HTERT RPE-1 (cell line): ENCODE data around the gene PHLDB1.
"Not testable (repeated sequence)": the region's sequence is repeated elsewhere in the genome, so short reads cannot be mapped to it uniquely, and the experiment has no call there.

Experiments used
- in situ Hi-C: fragments of 300-500 bp; cut with MboI; formaldehyde crosslinking; loops from 4 replicates; pipeline ENCODE4 v1.14.3; 2020; ENCODE audit warnings: low sequenced_read_pairs

PHLDB1 gene

GRCh38 chr11:118607401-118608359 lies at the start of gene PHLDB1:
TSS of gene PHLDB1 (plus strand) at chr11:118607615. CDS start at chr11:118613837, 6,222 bp downstream.
- in situ Hi-C loops: no loop called here

GRCh38 chr11:118560806-118561205 lies 46.6 kb upstream of the PHLDB1 start:
- in situ Hi-C loops: no loop called here

- in situ Hi-C loops: no loop called here
These were observed 42.4 kb upstream of the PHLDB1 start for GRCh38 chr11:118565051-118565450.

GRCh38 chr11:118569670-118570069 lies 37.7 kb upstream of the PHLDB1 start:
- in situ Hi-C loops: no loop called here

- in situ Hi-C loops: no loop called here
These were observed 36.6 kb upstream of the PHLDB1 start for GRCh38 chr11:118570787-118571186.

GRCh38 chr11:118571701-118572060 lies 35.7 kb upstream of the PHLDB1 start:
- in situ Hi-C loops: not testable (repeated sequence)

GRCh38 chr11:118572061-118572980 lies 35.1 kb upstream of the PHLDB1 start, which contains the start of gene ARCN1:
TSS of gene ARCN1 (plus strand) at chr11:118572409. CDS start at chr11:118572548, 139 bp downstream.
- in situ Hi-C loops: no loop called here

- in situ Hi-C loops: no loop called here
These were observed 34.3 kb upstream of the PHLDB1 start for GRCh38 chr11:118572981-118573550.

- in situ Hi-C loops: no loop called here
These were observed 32.8 kb upstream of the PHLDB1 start for GRCh38 chr11:118574636-118575035.

GRCh38 chr11:118577995-118578394 lies 29.4 kb upstream of the PHLDB1 start:
- in situ Hi-C loops: not testable (repeated sequence)

- in situ Hi-C loops: no loop called here
These were observed 26.4 kb upstream of the PHLDB1 start for GRCh38 chr11:118581057-118581456.

GRCh38 chr11:118587952-118588351 lies 19.5 kb upstream of the PHLDB1 start:
- in situ Hi-C loops: no loop called here

- in situ Hi-C loops: no loop called here
These were observed 14.6 kb upstream of the PHLDB1 start for GRCh38 chr11:118592616-118593367.

GRCh38 chr11:118594984-118595383 lies 12.4 kb upstream of the PHLDB1 start:
- in situ Hi-C loops: not testable (repeated sequence)

GRCh38 chr11:118596224-118597146 lies 10.9 kb upstream of the PHLDB1 start:
- in situ Hi-C loops: no loop called here

GRCh38 chr11:118597556-118597955 lies 9.9 kb upstream of the PHLDB1 start:
- in situ Hi-C loops: no loop called here

- in situ Hi-C loops: no loop called here
These were observed 5.1 kb upstream of the PHLDB1 start for GRCh38 chr11:118602331-118602730.

GRCh38 chr11:118603709-118604108 lies 3.7 kb upstream of the PHLDB1 start:
- in situ Hi-C loops: not testable (repeated sequence)

- in situ Hi-C loops: no loop called here
These were observed 2.8 kb upstream of the PHLDB1 start for GRCh38 chr11:118604566-118604965.
